ENCODE results near the gene RMI2.

GRCh38 chr16:11339075-11339474 is 6.2 kb upstream of the RMI2 start:
- TF ChIP-seq, protein P1, sequence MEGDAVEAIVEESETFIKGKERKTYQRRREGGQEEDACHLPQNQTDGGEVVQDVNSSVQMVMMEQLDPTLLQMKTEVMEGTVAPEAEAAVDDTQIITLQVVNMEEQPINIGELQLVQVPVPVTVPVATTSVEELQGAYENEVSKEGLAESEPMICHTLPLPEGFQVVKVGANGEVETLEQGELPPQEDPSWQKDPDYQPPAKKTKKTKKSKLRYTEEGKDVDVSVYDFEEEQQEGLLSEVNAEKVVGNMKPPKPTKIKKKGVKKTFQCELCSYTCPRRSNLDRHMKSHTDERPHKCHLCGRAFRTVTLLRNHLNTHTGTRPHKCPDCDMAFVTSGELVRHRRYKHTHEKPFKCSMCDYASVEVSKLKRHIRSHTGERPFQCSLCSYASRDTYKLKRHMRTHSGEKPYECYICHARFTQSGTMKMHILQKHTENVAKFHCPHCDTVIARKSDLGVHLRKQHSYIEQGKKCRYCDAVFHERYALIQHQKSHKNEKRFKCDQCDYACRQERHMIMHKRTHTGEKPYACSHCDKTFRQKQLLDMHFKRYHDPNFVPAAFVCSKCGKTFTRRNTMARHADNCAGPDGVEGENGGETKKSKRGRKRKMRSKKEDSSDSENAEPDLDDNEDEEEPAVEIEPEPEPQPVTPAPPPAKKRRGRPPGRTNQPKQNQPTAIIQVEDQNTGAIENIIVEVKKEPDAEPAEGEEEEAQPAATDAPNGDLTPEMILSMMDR (IDR thresholded peaks at IDR 0.05), result no peak
- no peak for TF ChIP-seq POLR2AphosphoS5 (IDR thresholded peaks at IDR 0.05)
